Aortic smooth muscle cell (primary cell): ENCODE measurements around the gene D2HGDH. TPM values are rescaled to one million over a fixed set of nuclear protein-coding genes. Genes with fewer than 3 reads are reported as not detected.

ENCODE experiments used
- total RNA-seq: library from RNA; depleted of rRNA; stranded (reverse); fragments of >200 nt; gene quantifications from 2 replicates; pipeline ENCODE4 v1.2.3, GENCODE V29; 2014

Gene D2HGDH
- 11.1 and 11.3 TPM in 2 replicates for total RNA-seq

GRCh38 chr2:241734467-241735208 is at the start of gene D2HGDH:
Gene D2HGDH, plus strand, starts transcription at chr2:241734630. Its CDS starts 595 bp downstream, at chr2:241735225.

GRCh38 chr2:241686650-241687425 is 47.6 kb upstream of the D2HGDH start, which contains the start of gene DTYMK:
Gene DTYMK, minus strand, starts transcription at chr2:241686815. Its CDS starts 32 bp downstream, at chr2:241686783.

GRCh38 chr2:241701399-241702154 is 32.9 kb upstream of the D2HGDH start, which contains the start of gene ING5:
Gene ING5, plus strand, starts transcription at chr2:241702039. Its CDS starts 27 bp downstream, at chr2:241702066.

GRCh38 chr2:241776336-241777169 is 42.1 kb downstream of the D2HGDH start, which contains the start of gene GAL3ST2:
Gene GAL3ST2, plus strand, starts transcription at chr2:241776822. Its CDS starts 134 bp downstream, at chr2:241776956.

GRCh38 chr2:241808721-241809382 is 74.4 kb downstream of the D2HGDH start, which contains the start of gene NEU4:
Gene NEU4, plus strand, starts transcription at chr2:241809193. Its CDS starts 5,292 bp downstream, at chr2:241814485.

Other genes starting within 250 kb of the D2HGDH start
- gene STK25, start 226.0 kb upstream of the D2HGDH start, total RNA-seq = 123 and 138 TPM in 2 replicates
- gene BOK, start 175.9 kb upstream of the D2HGDH start, total RNA-seq = 4.0 and 4.9 TPM in 2 replicates
- gene THAP4, start 97.5 kb upstream of the D2HGDH start, total RNA-seq = 32.8 and 42.8 TPM in 2 replicates
- gene ATG4B, start 96.9 kb upstream of the D2HGDH start, total RNA-seq = 51.9 and 60.7 TPM in 2 replicates
- gene DTYMK, start 47.8 kb upstream of the D2HGDH start, total RNA-seq = 24.1 and 30.9 TPM in 2 replicates
- gene ING5, start 32.6 kb upstream of the D2HGDH start, total RNA-seq = 16.7 and 26.3 TPM in 2 replicates
- gene GAL3ST2, start 42.2 kb downstream of the D2HGDH start, total RNA-seq = not detected in 2 replicates
- not detected in 2 replicates for gene NEU4, start 74.6 kb downstream of the D2HGDH start, total RNA-seq
- not detected in 2 replicates for gene PDCD1, start 124.3 kb downstream of the D2HGDH start, total RNA-seq
- not detected in 2 replicates for gene RTP5, start 135.1 kb downstream of the D2HGDH start, total RNA-seq